ENCODE results near the gene DNAJC27.

DNA sequence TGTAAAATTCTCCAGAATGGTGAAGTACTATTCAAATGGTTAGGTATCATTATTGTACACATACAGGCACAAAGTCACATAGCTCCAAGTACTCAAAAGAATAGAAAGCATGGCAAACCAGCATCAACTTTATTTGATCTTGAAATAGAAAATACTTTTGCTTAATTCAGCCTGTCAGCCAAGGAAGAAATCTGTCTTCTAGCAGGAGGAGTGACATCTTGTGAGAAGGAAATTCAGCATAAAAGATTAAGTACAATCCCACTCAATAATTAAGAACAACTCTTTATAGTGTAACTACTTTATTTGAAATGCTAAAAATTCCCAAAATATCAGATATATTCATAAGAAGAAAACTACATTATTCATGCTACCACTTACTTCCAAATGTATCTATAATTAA lies 15.8 kb downstream of the DNAJC27 start:
- TF ChIP-seq, protein P1, sequence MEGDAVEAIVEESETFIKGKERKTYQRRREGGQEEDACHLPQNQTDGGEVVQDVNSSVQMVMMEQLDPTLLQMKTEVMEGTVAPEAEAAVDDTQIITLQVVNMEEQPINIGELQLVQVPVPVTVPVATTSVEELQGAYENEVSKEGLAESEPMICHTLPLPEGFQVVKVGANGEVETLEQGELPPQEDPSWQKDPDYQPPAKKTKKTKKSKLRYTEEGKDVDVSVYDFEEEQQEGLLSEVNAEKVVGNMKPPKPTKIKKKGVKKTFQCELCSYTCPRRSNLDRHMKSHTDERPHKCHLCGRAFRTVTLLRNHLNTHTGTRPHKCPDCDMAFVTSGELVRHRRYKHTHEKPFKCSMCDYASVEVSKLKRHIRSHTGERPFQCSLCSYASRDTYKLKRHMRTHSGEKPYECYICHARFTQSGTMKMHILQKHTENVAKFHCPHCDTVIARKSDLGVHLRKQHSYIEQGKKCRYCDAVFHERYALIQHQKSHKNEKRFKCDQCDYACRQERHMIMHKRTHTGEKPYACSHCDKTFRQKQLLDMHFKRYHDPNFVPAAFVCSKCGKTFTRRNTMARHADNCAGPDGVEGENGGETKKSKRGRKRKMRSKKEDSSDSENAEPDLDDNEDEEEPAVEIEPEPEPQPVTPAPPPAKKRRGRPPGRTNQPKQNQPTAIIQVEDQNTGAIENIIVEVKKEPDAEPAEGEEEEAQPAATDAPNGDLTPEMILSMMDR (IDR thresholded peaks at IDR 0.05) = no peak
- TF ChIP-seq EP300 (IDR thresholded peaks at IDR 0.05) (no peak), POLR2A (IDR thresholded peaks at IDR 0.05) (no peak)

Data from upper lobe of left lung (tissue), 4 donors.